NCI-H2029 treated with DMSO at 0.1 percent for 48 hours (cell line): ENCODE results near the gene CLEC11A.
"Not testable (repeated sequence)": the region's sequence is repeated elsewhere in the genome, so short reads cannot be mapped to it uniquely, and the experiment has no call there.

Experiments used
- DNase-seq: peaks from one replicate; lab custom pipeline; 2025; lab: John Stamatoyannopoulos, UW

CLEC11A gene

GRCh38 chr19:50722201-50723013 lies 757 bp upstream of the CLEC11A start:
- DNase-seq, result no peak

- no peak for DNase-seq
Measured at GRCh38 chr19:50723735-50724521, 764 bp downstream of the CLEC11A start.

- no peak for DNase-seq
Measured at GRCh38 chr19:50724522-50725217, 1.5 kb downstream of the CLEC11A start.

- no peak for DNase-seq
Measured at GRCh38 chr19:50725218-50725910, 2.2 kb downstream of the CLEC11A start.

GRCh38 chr19:50725911-50726230 lies 2.7 kb downstream of the CLEC11A start:
- no peak for DNase-seq

- DNase-seq, result no peak
Measured at GRCh38 chr19:50728084-50728737, 5.0 kb downstream of the CLEC11A start.

GRCh38 chr19:50729894-50730293 lies 6.7 kb downstream of the CLEC11A start:
- no peak for DNase-seq

- no peak for DNase-seq
Measured at GRCh38 chr19:50735869-50736268, 12.7 kb downstream of the CLEC11A start.

- no peak for DNase-seq
Measured at GRCh38 chr19:50736338-50736737, 13.2 kb downstream of the CLEC11A start.

- DNase-seq, result no peak
Measured at GRCh38 chr19:50739132-50739913, 16.2 kb downstream of the CLEC11A start.

GRCh38 chr19:50739914-50740426 lies 16.8 kb downstream of the CLEC11A start:
- DNase-seq, result no peak

GRCh38 chr19:50741179-50741933 lies 18.2 kb downstream of the CLEC11A start:
- no peak for DNase-seq

- no peak for DNase-seq
Measured at GRCh38 chr19:50743537-50743936, 20.4 kb downstream of the CLEC11A start.

GRCh38 chr19:50745221-50745620 lies 22.1 kb downstream of the CLEC11A start:
- no peak for DNase-seq

GRCh38 chr19:50747141-50747540 lies 24.0 kb downstream of the CLEC11A start:
- DNase-seq, result not testable (repeated sequence)

- DNase-seq, result no peak
Measured at GRCh38 chr19:50749490-50749889, 26.3 kb downstream of the CLEC11A start.

- DNase-seq, result no peak
Measured at GRCh38 chr19:50750010-50750409, 26.8 kb downstream of the CLEC11A start.

- DNase-seq, result no peak
Measured at GRCh38 chr19:50753879-50754278, 30.7 kb downstream of the CLEC11A start.

- DNase-seq, result not testable (repeated sequence)
Measured at GRCh38 chr19:50756244-50756643, 33.1 kb downstream of the CLEC11A start.

GRCh38 chr19:50757624-50758023 lies 34.5 kb downstream of the CLEC11A start:
- DNase-seq, result not testable (repeated sequence)
